GM19324 (cell line): ENCODE data around the gene LSP1.

Experiments
- ATAC-seq: cut with Tn5 transposase; IDR thresholded peaks from one replicate; pipeline ENCODE4 v1.9.1; 2021; ENCODE audit warnings: mild to moderate bottlenecking, moderate library complexity; ENCODE audit not compliant: unreplicated experiment, low FRiP score

LSP1 gene

GRCh38 chr11:1913271-1914060, 60.6 kb downstream of the LSP1 start:
- ATAC-seq: no peak

GRCh38 chr11:1915795-1916131, 62.9 kb downstream of the LSP1 start:
- no peak for ATAC-seq

- no peak for ATAC-seq
These were observed 63.5 kb downstream of the LSP1 start for GRCh38 chr11:1916132-1916985.

GRCh38 chr11:1916986-1917522, 64.2 kb downstream of the LSP1 start:
- ATAC-seq: no peak

- ATAC-seq: no peak
These were observed 64.9 kb downstream of the LSP1 start for GRCh38 chr11:1917523-1918435.

GRCh38 chr11:1918436-1919315, 65.8 kb downstream of the LSP1 start:
- ATAC-seq: no peak

GRCh38 chr11:1919391-1920127, 66.7 kb downstream of the LSP1 start, which contains the start of gene TNNT3:
Gene TNNT3 (plus strand): TSS chr11:1919703. CDS start chr11:1922875, 3,172 bp downstream.
- ATAC-seq: no peak

- no peak for ATAC-seq
These were observed 67.4 kb downstream of the LSP1 start for GRCh38 chr11:1920128-1920908.

- no peak for ATAC-seq
These were observed 68.2 kb downstream of the LSP1 start for GRCh38 chr11:1920909-1921573.

- ATAC-seq: no peak
These were observed 68.8 kb downstream of the LSP1 start for GRCh38 chr11:1921574-1922141.

GRCh38 chr11:1922481-1923081, 69.7 kb downstream of the LSP1 start:
- ATAC-seq: no peak

GRCh38 chr11:1923201-1923956, 70.5 kb downstream of the LSP1 start:
- ATAC-seq: no peak

GRCh38 chr11:1924181-1924580, 71.3 kb downstream of the LSP1 start:
- no peak for ATAC-seq

- no peak for ATAC-seq
These were observed 71.9 kb downstream of the LSP1 start for GRCh38 chr11:1924646-1925372.

- ATAC-seq: no peak
These were observed 72.7 kb downstream of the LSP1 start for GRCh38 chr11:1925373-1926155.
